GM18517 (cell line): Measurements from ENCODE around the gene CCNI.
"Not testable (repeated sequence)": the region's sequence is repeated elsewhere in the genome, so short reads cannot be mapped to it uniquely, and the experiment has no call there.

Experiments
- ATAC-seq: cut with Tn5 transposase; IDR thresholded peaks from one replicate; pipeline ENCODE4 v1.9.1; 2021; ENCODE audit warnings: mild to moderate bottlenecking, moderate library complexity; ENCODE audit not compliant: unreplicated experiment

Gene CCNI

GRCh38 chr4:77040854-77041725 lies 34.7 kb downstream of the CCNI start:
- no peak for ATAC-seq

GRCh38 chr4:77040270-77040669 lies 35.5 kb downstream of the CCNI start:
- no peak for ATAC-seq

- ATAC-seq, result no peak
Measured at GRCh38 chr4:77039796-77040195, 36.0 kb downstream of the CCNI start.

- ATAC-seq, result no peak
Measured at GRCh38 chr4:77037736-77038135, 38.1 kb downstream of the CCNI start.

GRCh38 chr4:77037168-77037567 lies 38.6 kb downstream of the CCNI start:
- not testable (repeated sequence) for ATAC-seq

- ATAC-seq, result no peak
Measured at GRCh38 chr4:77036206-77036605, 39.6 kb downstream of the CCNI start.

- no peak for ATAC-seq
Measured at GRCh38 chr4:77035153-77035552, 40.6 kb downstream of the CCNI start.

GRCh38 chr4:77031544-77031943 lies 44.2 kb downstream of the CCNI start:
- ATAC-seq, result no peak

- ATAC-seq, result not testable (repeated sequence)
Measured at GRCh38 chr4:77029757-77030156, 46.0 kb downstream of the CCNI start.

- ATAC-seq, result no peak
Measured at GRCh38 chr4:77028246-77028645, 47.5 kb downstream of the CCNI start.

GRCh38 chr4:77026322-77026704 lies 49.5 kb downstream of the CCNI start:
- ATAC-seq, result no peak

- peak; percentile 78 for ATAC-seq
Measured at GRCh38 chr4:77025643-77026321, 50.0 kb downstream of the CCNI start.

- ATAC-seq, result no peak
Measured at GRCh38 chr4:77023920-77024319, 51.9 kb downstream of the CCNI start.

- no peak for ATAC-seq
Measured at GRCh38 chr4:77022560-77023179, 53.1 kb downstream of the CCNI start.

GRCh38 chr4:77021614-77022089 lies 54.1 kb downstream of the CCNI start:
- no peak for ATAC-seq

- ATAC-seq, result no peak
Measured at GRCh38 chr4:77020017-77020416, 55.8 kb downstream of the CCNI start.

- no peak for ATAC-seq
Measured at GRCh38 chr4:77015390-77015789, 60.4 kb downstream of the CCNI start.

- ATAC-seq, result no peak
Measured at GRCh38 chr4:77014256-77014655, 61.5 kb downstream of the CCNI start.

GRCh38 chr4:77012726-77013125 lies 63.1 kb downstream of the CCNI start:
- no peak for ATAC-seq

GRCh38 chr4:77010841-77011354 lies 64.9 kb downstream of the CCNI start:
- no peak for ATAC-seq

GRCh38 chr4:77009511-77010115 lies 66.2 kb downstream of the CCNI start:
- ATAC-seq, result no peak
